Motor neuron (in vitro differentiated cells): ENCODE data around the gene YDJC. TPM values are rescaled to one million over a fixed set of nuclear protein-coding genes. Genes with fewer than 3 reads are reported as not detected.

Experiments used
- ATAC-seq, 8 experiments: fragments of 200-7000 bp; cut with Tn5 transposase; replicated peaks in 6 of 8; 2 replicates each; pipeline ENCODE4 v1.8.0; 2021; ENCODE audit warnings: mild to moderate bottlenecking in 8 of 8, moderate library complexity in 8 of 8
- H3K27ac ChIP-seq, 2 donors: fragments of 250-450 bp; sonication (Bioruptor Pico); 2 replicates each; pipeline ENCODE4 v1.9.0; 2021; ENCODE audit warnings: antibody characterized with exemption in 2 of 2, mild to moderate bottlenecking in 2 of 2, moderate library complexity in 1 of 2
- H3K4me1 ChIP-seq, 2 donors: fragments of 250-450 bp; sonication (Bioruptor Pico); replicated peaks in 1 of 2; 2 replicates each; pipeline ENCODE4 v1.6.1; 2021; ENCODE audit warnings: antibody characterized with exemption in 2 of 2, mild to moderate bottlenecking in 2 of 2, moderate library complexity in 1 of 2
- H3K4me3 ChIP-seq, 5 donors: fragments of 250-450 bp; sonication (Bioruptor Pico); 2 replicates each; pipeline ENCODE4 v1.9.0; 2021; ENCODE audit warnings: antibody characterized with exemption in 5 of 5, mild to moderate bottlenecking in 5 of 5, moderate library complexity in 4 of 5
- WGBS, 10 experiments: fragments of 450-650 bp; shearing (Covaris generic); methylation state at CpG; one replicate each; pipeline ENCODE4 v1.0.0; 2022; 5-methylcytosine and 5-hydroxymethylcytosine counted together
- in situ Hi-C, 9 experiments: fragments of 400-800 bp; cut with MboI; loops; one replicate each; pipeline ENCODE4 v1.15.0; 2021; ENCODE audit warnings: low sequenced_read_pairs in 9 of 9, low pct_unique_long_range_greater_than_20kb in 2 of 9; ENCODE audit not compliant: unreplicated experiment in 9 of 9
- total RNA-seq, 8 experiments: library from RNA; unstranded; fragments of 300-600 nt; gene quantifications; 2 replicates each; pipeline versions ENCODE4 v1.2.3 to v1.2.4, GENCODE V29; 2022

The YDJC gene
- total RNA-seq, 8 experiments from 2014 or later, result 8.3 to 30.3 (median 12.1) TPM

- Histone ChIP-seq H3K27ac (peak overlapping the region; percentile 22 to 56), H3K4me3 (no peak overlapping the region), H3K4me1 (peaks cover 3% of the 10 kb centered on the region in 2 donors)
- 63 to 85% (median 74%) methylated on average over 2 to 6 of the region's 15 CpGs; no CpG with 5 or more reads in 4 of the 10 experiments for WGBS, 10 experiments
- ATAC-seq, result no peak
- in situ Hi-C loops, result no loop called here
Measured at GRCh38 chr22:21635771-21636510, 6.1 kb upstream of the YDJC start.

GRCh38 chr22:21634844-21635243 lies 5.0 kb upstream of the YDJC start:
- WGBS, 10 experiments, result 68 to 95% (median 90%) methylated on average over 2 to 7 of the region's 19 CpGs; no CpG with 5 or more reads in 5 of the 10 experiments
- Histone ChIP-seq H3K4me3 (no peak overlapping the region), H3K27ac (no peak overlapping the region), H3K4me1 (peaks cover 0 to 2% of the 10 kb centered on the region in 2 donors)
- in situ Hi-C loops, result no loop called here
- no peak for ATAC-seq

GRCh38 chr22:21634081-21634480 lies 4.3 kb upstream of the YDJC start:
- in situ Hi-C loops, result no loop called here
- Histone ChIP-seq H3K27ac (peak overlapping the region in 1 of 2 donors; percentile 19), H3K4me1 (peaks cover under 1 to 3% of the 10 kb centered on the region in 2 donors), H3K4me3 (no peak overlapping the region)
- 85 to 100% (median 96%) methylated on average over 1 to 11 of the region's 16 CpGs; no CpG with 5 or more reads in 4 of the 10 experiments for WGBS, 10 experiments
- ATAC-seq, result no peak

GRCh38 chr22:21633481-21633880 lies 3.7 kb upstream of the YDJC start:
- Histone ChIP-seq H3K27ac (peak overlapping the region; percentile 19 to 39), H3K4me3 (no peak overlapping the region), H3K4me1 (peaks cover 6 to 9% of the 10 kb centered on the region in 2 donors)
- ATAC-seq, result no peak
- in situ Hi-C loops, result no loop called here
- WGBS, 10 experiments, result 20 to 87% (median 83%) methylated on average over 1 to 2 of the region's 4 CpGs; no CpG with 5 or more reads in 7 of the 10 experiments

- Histone ChIP-seq H3K4me1 (peaks cover 10 to 11% of the 10 kb centered on the region in 2 donors), H3K27ac (peak overlapping the region in 1 of 2 donors; percentile 56), H3K4me3 (no peak overlapping the region)
- whole genome bisulfite sequencing, 10 experiments, result 70 to 97% (median 91%) methylated on average over 2 to 6 of the region's 18 CpGs; no CpG with 5 or more reads in 6 of the 10 experiments
- no peak for ATAC-seq
- in situ Hi-C loops, result no loop called here
Measured at GRCh38 chr22:21632931-21633330, 3.1 kb upstream of the YDJC start.

GRCh38 chr22:21632237-21632895 lies 2.5 kb upstream of the YDJC start, which contains the start of gene CCDC116:
Gene CCDC116, plus strand, starts transcription at chr22:21632760. Its CDS starts 422 bp downstream, at chr22:21633182.
- 78 to 100% (median 80%) methylated on average over 1 to 3 of the region's 27 CpGs; no CpG with 5 or more reads in 7 of the 10 experiments for WGBS, 10 experiments
- H3K27ac ChIP-seq, result peak within 1 kb of the TSS; percentile 19 to 56
- H3K4me3 ChIP-seq, result no peak within 1 kb of the TSS
- in situ Hi-C loops, result no loop called here
- peaks cover 10 to 11% of the 10 kb centered on the region in 2 donors for H3K4me1 ChIP-seq
- no peak for ATAC-seq

GRCh38 chr22:21631025-21631424 lies 1.2 kb upstream of the YDJC start:
- in situ Hi-C loops, result no loop called here
- H3K4me1 ChIP-seq, result peaks cover 10 to 11% of the 10 kb centered on the region in 2 donors
- no peak overlapping the region for H3K27ac ChIP-seq
- ATAC-seq, result no peak
- 79 to 100% (median 94%) methylated on average over 1 to 4 of the region's 4 CpGs; no CpG with 5 or more reads in 1 of the 10 experiments for WGBS, 10 experiments
- no peak overlapping the region for H3K4me3 ChIP-seq

- peak overlapping the region; percentile 63 to 97 (median 82) for H3K4me3 ChIP-seq
- 85 to 100% (median 90%) methylated on average over 2 to 4 of the region's 74 CpGs; no CpG with 5 or more reads in 7 of the 10 experiments for WGBS, 10 experiments
- in situ Hi-C loops, result no loop called here
- peak in 3 of 8 experiments; percentile 0 to 4 (median 0) for ATAC-seq
- H3K4me1 ChIP-seq, result peaks cover 10 to 11% of the 10 kb centered on the region in 2 donors
- peak overlapping the region; percentile 38 to 82 for H3K27ac ChIP-seq
Measured at GRCh38 chr22:21628386-21629254, 1.2 kb downstream of the YDJC start.

- 60 to 91% (median 82%) methylated on average over 1 to 7 of the region's 11 CpGs; no CpG with 5 or more reads in 3 of the 10 experiments for WGBS, 10 experiments
- in situ Hi-C loops, result no loop called here
- peak overlapping the region in 1 of 2 donors; percentile 9 for H3K27ac ChIP-seq
- no peak for ATAC-seq
- H3K4me3 ChIP-seq, result no peak overlapping the region
- H3K4me1 ChIP-seq, result peaks cover 11 to 12% of the 10 kb centered on the region in 2 donors
Measured at GRCh38 chr22:21626735-21627469, 2.9 kb downstream of the YDJC start.

GRCh38 chr22:21626073-21626734 lies 3.6 kb downstream of the YDJC start:
- in situ Hi-C loops, result no loop called here
- WGBS, 10 experiments, result 83 to 100% (median 100%) methylated on average over 1 of the region's 4 CpGs; no CpG with 5 or more reads in 5 of the 10 experiments
- H3K4me1 ChIP-seq, result peaks cover 11 to 12% of the 10 kb centered on the region in 2 donors
- ATAC-seq, result no peak
- H3K4me3 ChIP-seq, result no peak overlapping the region
- H3K27ac ChIP-seq, result peak overlapping the region in 1 of 2 donors; percentile 9

GRCh38 chr22:21624880-21625791 lies 4.7 kb downstream of the YDJC start:
- in situ Hi-C loops, result no loop called here
- no peak for ATAC-seq
- Histone ChIP-seq H3K4me1 (peaks cover 11% of the 10 kb centered on the region in 2 donors), H3K4me3 (no peak overlapping the region), H3K27ac (peak overlapping the region in 1 of 2 donors; percentile 29)
- WGBS, 10 experiments, result 58 to 100% (median 93%) methylated on average over 1 to 9 of the region's 12 CpGs; no CpG with 5 or more reads in 2 of the 10 experiments
